NOMO-1 treated with DMSO at 0.1 percent for 48 hours (cell line): ENCODE results near the gene MYO3B.
A peak's percentile ranks its signal among the peaks of the same experiment; 100 is the strongest.

Source experiments
- DNase-seq: peaks from one replicate; lab custom pipeline; 2025; ENCODE audit not compliant: unreplicated experiment; lab: John Stamatoyannopoulos, UW

Gene MYO3B

DNA sequence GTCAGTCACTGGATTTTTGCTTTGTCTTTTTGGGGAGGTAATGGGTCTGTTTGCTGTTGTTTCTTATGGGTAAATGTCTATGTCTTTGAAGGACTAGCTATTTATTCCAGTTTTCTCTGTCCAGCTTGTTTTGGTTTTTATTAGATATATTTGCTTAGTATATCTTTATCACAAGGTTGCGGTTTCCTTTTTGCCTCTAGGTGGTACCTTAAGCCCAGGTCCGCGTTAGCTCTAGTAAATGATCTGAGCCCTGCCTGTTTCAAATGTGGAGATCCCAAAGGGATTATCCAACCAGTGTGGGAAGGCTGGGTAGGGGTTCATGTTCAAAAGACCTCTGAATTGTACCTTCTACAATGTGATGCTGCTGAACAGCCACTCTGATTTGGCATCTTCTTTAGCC lies 114.5 kb downstream of the MYO3B start:
- DNase-seq, result no peak

DNA sequence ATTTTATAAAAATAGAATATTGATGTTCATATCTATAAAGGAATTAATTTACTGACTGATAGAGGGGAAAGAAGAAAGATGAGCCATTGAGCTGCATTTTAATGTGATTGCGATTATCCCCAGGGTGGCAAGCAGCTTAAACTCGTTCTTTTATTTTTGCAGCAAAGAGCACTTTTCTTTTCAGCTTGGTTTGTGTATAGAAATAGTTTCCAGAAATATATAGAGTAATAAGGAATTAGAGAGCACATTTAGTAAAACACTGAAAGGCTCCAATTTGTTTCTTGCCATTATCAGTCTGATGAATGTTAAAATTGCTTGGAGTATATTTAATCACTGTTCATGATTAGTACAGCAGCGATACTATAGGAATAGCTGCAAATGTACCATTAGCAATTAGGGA lies 119.5 kb downstream of the MYO3B start:
- no peak for DNase-seq

DNA sequence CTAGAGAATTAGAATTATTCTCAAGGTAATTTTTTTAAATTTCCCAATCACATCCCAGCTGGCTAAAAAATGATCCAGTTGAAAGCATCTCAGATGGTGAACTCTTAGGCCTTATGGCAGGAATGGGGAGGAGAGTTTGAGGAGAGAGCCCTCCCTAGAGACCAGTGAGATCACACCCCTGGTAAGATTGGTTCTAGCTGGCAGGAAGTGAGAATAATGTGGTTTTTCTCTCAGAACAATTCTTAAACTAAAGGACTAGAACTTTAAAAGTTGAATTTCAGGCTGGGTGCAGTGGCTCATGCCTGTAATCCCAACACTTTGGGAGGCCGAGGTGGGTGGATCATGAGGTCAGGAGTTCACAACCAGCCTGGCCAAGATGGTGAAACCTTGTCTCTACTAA lies 120.2 kb downstream of the MYO3B start:
- DNase-seq, result no peak

DNA sequence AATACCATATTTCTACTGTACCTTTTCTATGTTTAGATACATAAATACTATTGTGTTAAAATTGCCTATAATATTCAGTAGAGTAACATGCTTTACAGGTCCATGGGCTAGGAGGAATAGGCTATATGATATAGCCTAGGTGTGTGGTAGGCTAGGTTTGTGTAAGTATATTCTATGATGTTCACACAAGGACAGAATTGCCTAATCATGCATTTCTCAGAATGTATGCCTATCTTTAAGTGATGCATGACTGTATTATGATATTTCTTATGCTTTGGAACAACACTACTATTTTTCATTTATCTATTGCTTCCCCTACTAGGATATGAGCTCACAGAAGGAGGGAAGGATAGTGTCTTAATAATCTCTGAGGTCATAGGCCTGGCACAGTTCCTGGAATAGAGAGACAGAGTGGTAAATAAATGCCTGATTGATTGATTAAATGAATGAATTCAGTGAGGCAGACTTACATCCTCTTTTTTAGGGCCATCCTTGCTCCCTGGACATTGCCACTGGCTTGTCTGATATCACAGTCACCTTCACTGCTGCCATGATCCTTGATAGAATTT lies 121.0 kb downstream of the MYO3B start:
- DNase-seq, result no peak

DNA sequence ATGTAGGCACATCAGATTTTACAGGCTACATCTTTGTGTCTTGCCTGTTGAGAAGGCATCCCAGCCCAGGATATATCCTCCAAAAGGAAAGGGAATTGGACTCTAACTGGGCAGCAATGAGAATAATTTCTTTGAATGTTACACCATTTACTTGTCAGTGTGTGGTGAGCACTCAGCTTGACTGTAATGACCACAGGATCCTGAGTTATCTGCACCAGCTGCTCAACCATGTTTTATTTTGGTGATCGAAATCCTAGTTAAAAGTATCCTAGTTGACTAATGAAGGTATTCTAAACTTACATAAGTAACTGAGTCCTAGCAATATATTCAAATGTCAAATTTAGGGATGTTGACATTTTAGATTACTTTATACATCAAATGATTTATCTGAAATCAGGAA lies 123.0 kb downstream of the MYO3B start:
- no peak for DNase-seq

DNA sequence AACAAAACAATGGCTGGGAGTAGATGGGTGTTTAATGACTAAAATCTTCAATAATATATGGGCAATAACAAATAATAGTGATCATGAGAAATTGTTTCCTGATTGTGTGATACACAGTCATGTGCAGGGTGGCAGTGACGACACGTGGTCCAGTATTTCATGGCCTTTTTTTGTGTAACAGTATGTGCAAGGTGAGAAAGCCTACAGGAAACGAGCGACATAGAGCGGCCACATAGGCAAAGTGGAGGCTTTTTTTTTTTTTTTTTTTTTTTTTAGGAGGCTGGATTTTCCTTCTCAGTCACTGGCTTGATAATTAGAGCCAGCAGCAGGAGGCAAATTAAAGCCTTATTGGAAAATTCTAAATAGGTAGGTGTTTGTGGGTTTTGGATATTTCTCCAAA lies 123.7 kb downstream of the MYO3B start:
- no peak for DNase-seq

DNA sequence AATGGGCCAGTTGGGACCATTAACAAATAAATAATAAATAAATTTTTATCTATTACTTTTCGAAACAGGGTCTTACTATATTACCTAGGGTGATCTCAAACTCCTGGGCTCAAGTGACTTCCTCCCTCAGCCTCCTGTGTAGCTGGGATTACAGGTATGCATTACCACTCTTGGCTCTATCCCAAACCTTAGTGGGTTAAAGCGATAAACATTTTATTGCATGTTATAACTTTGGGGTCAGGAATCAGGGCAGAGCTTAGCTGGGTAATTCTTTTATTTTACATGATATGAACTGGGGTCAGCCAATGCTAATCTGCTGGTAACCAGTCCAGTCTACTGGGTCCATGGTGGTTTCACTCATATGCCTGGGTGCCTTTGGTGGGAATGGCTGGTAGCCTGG lies 127.8 kb downstream of the MYO3B start:
- DNase-seq, result no peak

DNA sequence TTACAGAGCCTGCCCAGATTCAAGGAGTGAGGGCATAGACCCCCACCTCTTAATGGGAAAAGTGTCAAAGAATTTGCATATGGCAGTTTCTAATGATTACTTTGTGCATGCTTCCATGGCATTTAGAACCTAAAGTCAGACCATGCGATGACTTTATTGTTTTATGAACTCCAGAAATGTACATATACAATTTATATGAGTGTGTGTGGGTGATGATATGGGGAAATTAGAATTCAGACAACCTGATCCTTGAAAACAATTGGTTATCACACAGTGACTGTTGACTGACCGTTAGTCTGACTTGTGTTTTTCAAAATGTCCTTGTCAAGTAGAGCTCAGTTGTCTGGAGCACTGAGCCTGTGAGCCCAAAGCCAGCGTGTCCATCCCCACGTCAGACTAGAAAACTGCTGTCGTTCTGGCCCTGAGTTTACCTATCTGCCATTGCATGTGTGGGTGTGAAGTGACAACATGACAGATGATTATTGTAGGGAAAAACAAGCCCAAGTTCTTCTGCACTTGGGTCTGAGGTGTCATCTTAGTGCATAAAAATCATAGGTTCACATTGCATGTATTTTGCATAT lies 128.4 kb downstream of the MYO3B start:
- no peak for DNase-seq

DNA sequence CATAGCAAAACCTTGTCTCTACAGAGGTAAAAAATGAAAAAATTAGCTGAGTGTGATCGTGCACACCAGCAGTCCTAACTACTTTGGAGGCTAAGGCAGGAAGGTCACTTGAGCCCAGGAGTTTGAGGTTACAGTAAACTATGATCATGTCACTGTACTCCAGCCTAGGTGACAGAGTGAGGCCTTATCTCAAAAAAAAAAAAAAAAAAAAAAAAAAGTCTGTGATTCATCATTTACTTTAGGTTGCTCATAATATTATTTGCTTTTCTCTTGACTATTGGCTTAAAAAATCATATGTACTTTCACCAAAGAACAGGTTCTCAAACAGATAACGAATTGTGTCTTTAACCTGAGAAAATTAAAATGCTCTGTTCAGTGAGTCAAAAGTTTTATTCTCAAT lies 129.1 kb downstream of the MYO3B start:
- no peak for DNase-seq

DNA sequence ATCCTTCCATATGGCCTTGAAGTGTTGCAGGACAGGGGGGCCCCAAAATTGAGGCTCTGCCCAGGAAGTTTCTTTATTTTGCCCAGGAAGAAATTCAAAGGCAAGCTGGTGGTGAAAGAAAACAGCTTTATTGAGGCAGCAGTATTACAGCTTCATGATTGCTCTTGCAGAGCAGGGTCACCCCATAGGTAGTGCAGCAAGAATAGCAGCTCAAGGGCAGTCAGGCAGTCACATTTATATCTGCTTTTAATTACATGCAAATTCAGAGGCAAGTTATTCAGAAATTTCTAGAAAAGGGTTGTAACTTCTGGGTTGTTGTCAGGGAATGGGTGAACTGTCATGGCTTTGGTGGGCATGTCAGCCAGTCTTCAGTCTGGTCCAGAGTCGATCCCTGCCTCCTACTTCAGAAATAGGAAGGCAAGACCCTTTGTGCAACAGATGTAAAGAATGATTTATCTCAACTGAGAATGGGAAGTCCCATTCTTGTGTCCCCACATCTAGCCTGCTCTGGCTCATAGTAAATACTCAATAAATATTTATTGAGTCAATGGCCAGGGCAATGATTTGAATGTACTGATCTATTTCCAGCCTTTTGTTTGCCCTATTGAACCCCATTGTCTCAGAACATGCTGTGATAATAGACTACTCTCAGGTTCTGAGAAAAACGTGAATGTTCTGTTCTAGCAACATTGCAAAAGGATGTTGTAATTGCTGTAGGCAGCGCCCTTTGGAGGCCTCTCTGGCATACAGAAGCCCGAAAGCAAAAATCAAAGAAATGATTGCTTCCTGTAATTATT lies 129.8 kb downstream of the MYO3B start:
- DNase-seq, result peak; percentile 84

DNA sequence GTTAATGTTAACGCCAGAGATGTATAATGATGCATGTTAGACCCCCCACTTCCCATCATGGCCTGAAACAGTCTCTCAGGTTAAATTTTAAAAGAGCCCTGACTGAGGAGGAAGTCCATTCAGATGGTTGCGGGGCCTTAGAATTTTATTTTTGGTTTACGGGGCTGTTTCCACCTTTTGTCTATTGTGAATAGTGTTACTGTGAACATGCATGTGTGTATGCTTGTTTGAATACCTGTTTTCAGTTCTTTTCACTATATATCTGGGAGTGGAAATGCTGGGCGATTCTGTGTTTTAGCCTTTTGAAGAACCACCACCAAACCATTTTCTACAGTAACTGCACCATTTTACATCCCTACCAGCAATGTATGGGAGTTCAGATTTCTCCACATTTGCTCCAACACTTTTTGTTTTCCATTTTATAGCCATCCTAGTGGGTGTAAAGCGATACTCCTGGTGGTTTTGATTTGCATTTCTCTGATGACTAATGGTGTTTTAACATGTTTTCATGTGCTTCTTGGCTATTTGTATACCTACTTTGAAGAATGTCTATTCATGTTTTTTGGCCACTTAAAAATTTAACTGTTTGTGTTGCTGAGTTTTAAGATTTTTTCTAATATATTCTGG lies 133.0 kb downstream of the MYO3B start:
- DNase-seq, result no peak

DNA sequence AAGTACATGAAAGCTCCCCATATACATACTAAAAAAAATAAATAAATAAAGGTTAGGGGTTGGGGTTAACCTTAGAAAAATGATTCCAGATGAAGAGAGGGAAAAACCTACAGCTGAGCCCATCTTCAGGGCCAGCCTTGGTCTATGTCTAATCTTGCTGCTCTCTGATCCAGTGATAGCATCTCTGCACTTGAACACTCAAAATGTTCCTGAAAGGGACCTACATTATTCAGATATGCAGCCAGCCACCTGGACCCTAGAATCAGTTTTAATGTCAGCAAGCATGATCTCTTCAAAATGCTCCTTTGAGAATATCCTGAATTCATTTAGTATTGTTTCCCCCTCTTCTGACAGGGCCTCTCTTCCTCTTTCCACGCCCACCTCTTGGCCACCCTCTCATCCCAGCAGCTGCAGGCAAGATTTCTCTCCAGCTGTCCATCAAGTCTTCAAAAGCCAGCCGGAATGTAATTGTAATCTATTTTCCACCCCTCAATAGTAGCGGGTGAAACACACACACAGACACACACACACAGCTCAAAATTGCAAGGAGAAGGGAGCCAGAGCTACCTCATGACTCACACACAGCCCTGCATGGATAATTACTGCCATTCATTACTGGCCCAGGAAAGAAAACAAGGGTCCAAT lies 135.5 kb downstream of the MYO3B start:
- no peak for DNase-seq

DNA sequence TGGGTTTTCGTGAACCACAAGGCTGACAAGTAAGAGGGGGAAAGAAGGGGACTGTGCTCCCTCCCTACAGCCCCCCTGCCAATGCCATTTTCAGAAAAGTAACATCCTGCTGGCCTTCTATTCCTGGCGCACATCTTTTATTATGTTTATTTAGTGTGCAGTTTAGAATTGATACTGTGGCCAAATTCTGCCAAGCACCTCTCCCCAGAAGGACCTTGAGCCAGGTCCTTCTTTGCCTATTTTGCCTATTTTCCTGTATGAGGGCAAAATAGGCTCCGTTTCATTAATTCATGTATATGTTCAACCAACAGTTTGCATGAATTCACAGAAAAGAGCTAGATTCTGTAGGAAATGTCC lies 136.0 kb downstream of the MYO3B start:
- DNase-seq, result no peak

DNA sequence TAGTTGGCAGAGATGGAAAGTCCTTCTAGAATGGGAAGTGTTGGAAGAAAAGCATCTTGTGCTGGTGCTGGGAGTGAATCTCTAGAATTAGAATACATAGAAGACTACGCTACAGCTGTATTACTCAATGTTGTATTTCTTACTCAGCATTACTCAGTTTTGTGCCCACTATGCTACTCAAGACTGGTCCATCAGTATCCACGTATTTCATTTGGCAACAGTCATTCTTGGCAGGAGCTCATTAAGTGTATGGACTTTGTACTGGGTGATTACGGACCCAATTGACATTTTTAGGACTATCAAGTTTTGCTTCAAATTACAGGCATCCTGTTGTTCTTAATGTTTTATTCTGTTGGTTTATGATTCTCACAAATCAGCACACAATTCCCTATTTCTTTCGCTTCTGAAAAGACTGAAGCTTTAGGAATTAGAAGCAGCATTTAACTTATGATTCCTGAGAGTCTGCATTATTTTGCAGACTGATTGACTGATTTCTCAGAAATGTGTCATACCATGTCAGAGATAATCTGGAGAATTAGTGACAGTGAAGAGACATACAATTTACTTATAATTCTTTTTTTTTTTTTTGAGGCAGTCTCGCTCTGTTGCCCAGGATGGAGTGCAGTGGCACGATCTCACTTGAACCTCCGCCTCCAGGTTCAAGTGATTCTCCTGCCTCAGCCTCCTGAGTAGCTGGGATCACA lies 136.9 kb downstream of the MYO3B start:
- no peak for DNase-seq

DNA sequence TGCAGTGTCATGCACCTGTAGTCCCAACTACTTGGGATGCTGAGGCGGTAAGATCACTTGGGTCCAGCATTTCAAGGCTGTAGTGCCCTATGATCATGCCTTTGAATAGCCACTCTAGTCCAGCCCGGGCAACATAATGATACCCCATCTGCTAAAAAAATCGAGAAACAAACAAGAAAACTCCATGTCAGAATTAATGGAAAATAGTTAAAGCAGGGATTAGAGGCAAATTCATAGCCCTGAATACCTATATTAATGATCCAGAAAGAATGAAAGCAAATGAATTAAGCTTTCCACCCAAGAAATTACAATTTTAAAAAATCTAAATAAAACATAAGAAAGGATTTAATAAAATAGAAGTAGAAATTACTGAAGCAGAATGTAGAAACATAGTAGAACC lies 143.0 kb downstream of the MYO3B start:
- DNase-seq, result no peak

DNA sequence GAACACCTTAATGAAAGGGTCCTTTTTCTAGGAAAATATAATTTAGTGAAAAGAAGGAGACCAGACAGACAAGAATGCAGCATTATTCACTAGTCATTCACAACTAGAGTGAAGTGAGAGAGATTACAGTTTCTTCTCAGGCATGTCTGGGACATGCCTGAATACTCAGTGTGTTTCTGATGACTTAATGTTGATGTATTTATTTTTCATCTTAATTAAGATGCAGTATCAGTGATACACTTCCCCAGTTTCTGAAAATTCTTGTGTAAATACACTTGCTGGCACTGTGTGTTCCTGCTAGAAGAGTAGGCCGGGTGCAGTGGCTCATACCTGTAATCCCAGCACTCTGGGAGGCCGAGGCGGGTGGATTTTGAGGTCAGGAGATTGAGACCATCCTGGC lies 143.6 kb downstream of the MYO3B start:
- no peak for DNase-seq

DNA sequence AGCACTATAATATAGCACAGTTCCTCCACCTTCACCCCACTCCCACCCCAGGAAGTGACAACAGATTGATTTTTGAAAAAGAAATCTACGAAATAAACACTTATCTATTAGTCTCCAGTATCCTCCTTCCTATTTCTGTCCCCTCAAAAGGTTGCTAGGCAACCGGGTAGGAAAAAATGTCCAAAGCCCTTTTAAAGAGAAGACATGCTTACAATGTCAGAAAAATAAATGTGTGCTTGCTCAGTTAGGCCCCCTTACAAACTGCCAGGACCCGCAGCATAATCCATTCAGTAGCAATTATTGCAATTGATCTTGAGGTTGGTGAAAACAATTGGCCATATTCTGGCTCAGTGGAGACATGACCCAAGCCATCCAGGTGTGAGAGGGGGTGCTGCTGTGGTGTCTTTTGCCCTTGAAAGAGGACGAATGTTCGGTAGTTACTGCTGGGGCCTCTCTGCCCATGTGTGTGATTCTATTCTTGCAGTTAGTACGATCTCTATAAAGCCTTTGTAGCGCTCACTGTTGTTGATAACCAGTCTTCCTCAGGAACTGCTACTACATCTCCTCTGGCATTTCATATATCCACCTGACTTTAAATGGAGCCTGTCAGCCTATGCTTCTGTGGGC lies 144.3 kb downstream of the MYO3B start:
- DNase-seq, result no peak

DNA sequence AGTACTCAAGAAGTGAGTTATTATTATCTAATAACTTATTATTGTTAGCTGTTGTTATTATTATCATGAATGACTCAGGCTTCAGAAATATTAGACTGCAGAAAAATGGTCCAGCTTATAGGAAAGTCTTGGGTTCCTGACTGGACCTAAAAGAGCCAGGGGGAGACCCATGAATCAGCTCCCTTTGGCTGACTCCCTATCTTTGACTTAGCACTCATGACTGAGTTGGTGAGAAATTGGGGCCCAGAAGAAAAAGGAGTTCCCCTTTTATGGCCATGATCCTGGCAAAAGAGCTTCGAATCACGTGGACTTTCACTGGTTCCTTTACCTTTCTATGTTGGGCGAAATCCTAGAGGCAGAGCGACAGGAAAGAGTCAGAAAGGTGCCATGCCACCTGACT lies 145.8 kb downstream of the MYO3B start:
- no peak for DNase-seq

DNA sequence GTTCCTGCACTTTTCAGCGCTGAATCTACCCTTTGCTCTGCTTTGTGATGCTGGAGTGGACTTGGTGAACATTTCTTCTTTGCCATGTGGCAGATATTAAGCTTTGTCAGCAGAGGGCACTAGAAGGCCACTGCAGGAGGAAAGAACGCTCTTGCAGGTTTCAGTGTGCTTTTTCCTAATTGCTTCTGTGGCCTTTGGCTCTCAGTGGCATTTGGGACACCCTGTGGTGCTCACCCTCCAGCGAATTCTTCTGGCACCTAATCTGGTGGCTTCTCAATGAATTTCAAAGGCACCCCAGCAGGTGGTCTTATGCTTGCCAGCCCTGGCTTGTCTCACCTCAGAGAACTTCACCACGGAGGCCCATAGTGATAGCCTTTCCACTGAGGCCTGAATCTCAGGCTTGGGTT lies 146.7 kb downstream of the MYO3B start:
- peak; percentile 37 for DNase-seq

DNA sequence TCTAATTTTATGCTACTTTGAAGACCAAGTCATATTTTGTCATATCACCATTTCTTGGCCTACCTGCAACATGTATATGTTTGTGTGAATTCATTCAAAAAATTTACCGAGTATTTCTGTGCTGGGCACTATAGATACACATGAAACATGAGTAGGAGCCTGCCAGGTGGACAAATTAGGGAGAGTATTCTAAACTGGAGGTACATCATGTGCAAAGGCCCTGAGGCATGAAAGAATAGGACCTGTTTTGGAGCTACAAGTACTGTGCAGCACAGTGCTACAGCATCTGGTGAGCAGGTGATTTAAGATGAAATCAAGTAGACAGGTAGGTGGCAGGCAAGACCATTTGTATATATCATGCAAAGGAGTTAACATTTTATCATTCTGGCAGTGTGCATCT lies 152.9 kb downstream of the MYO3B start:
- no peak for DNase-seq
